HepG2 (cell line): ENCODE results near the gene SMAP1. TPM values are rescaled to one million over a fixed set of nuclear protein-coding genes. Genes with fewer than 3 reads are reported as not detected.

Source experiments
- ATAC-seq: fragments of 200-7000 bp; cut with Tn5 transposase; 3 replicates; pipeline ENCODE4 v1.9.1; 2020; ENCODE audit warnings: mild to moderate bottlenecking, moderate library complexity
- BruUV-seq: library from RNA; stranded (reverse); fragments of 400-500 nt; replicated peaks from 2 replicates; lab custom pipeline; 2021; lab: Mats Ljungman, UMichigan
- CTCF ChIA-PET: fragments of 300-600 bp; formaldehyde crosslinking; extraction: SDS; loops from one replicate; lab custom pipeline; 2021; ENCODE audit warnings: low total read pairs, inconsistent platforms, low intra/inter-chr PET ratio; lab: Yijun Ruan, JAX
- POLR2A ChIA-PET: fragments of 350-600 bp; sonication (Branson Sonifier 250); formaldehyde crosslinking; loops from one replicate; lab custom pipeline; 2020; ENCODE audit warnings: antibody characterized with exemption, inconsistent platforms; lab: Yijun Ruan, JAX
- DNase-seq: peaks from one replicate; pipeline ENCODE4 v3.0.0-alpha.2; 2015; ENCODE audit warnings: low spot score
- FAIRE-seq: peaks from 3 replicates; lab custom pipeline; 2011; peaks lifted over from hg19 to GRCh38; lab: Jason Lieb, UNC
- H2AFZ ChIP-seq: one replicate; pipeline ENCODE4 v1.6.1; 2011; ENCODE audit warnings: low read length, inconsistent platforms
- H3K27ac ChIP-seq: fragments of 300-600 bp; 3 replicates; pipeline ENCODE4 v1.8.0; 2011; ENCODE audit warnings: mixed run types, mild to moderate bottlenecking, mixed read lengths, low read length, inconsistent platforms; ENCODE audit not compliant: insufficient read depth; ENCODE audit errors: extremely low read length
- H3K27me3 ChIP-seq, 2 experiments: fragments of 200-600 bp in 1 of 2; 2 replicates in 1 of 2; 3 replicates in 1 of 2; pipeline versions ENCODE4 v1.6.0 to v1.8.0; 2011; ENCODE audit warnings: low read length in 2 of 2, mild to moderate bottlenecking in 2 of 2, moderate library complexity in 2 of 2, inconsistent platforms in 1 of 2; ENCODE audit not compliant: insufficient read depth in 2 of 2, control insufficient read depth in 1 of 2
- H3K36me3 ChIP-seq, 2 experiments: fragments of 200-600 bp in 1 of 2; replicated peaks in 1 of 2; 2 replicates in 1 of 2; 3 replicates in 1 of 2; pipeline versions ENCODE4 v1.5.1 to v1.8.0; 2011; ENCODE audit warnings: low read length in 2 of 2, inconsistent platforms in 1 of 2; ENCODE audit not compliant: insufficient read depth in 2 of 2, control insufficient read depth in 1 of 2
- H3K4me1 ChIP-seq: 2 replicates; pipeline ENCODE4 v1.5.1; 2012; ENCODE audit warnings: low read length, inconsistent platforms; ENCODE audit not compliant: insufficient read depth
- H3K4me2 ChIP-seq: 2 replicates; pipeline ENCODE4 v1.6.0; 2011; ENCODE audit warnings: low read depth, low read length, inconsistent platforms
- H3K4me3 ChIP-seq, 3 experiments: fragments of 200-600 bp in 1 of 3; sonication (generic), shearing (Covaris generic) in 1 of 3; replicated peaks in 1 of 3; 2 replicates each; pipeline ENCODE4 v1.5.1; 2011 to 2016; ENCODE audit warnings: low read length in 3 of 3, inconsistent platforms in 2 of 3, low read depth in 2 of 3, mild to moderate bottlenecking in 2 of 3, control low read depth in 1 of 3, mixed read lengths in 1 of 3; ENCODE audit not compliant: insufficient read depth in 1 of 3
- H3K79me2 ChIP-seq: one replicate; pipeline ENCODE4 v1.6.1; 2011; ENCODE audit warnings: low read length, inconsistent platforms; ENCODE audit not compliant: insufficient read depth
- H3K9ac ChIP-seq: 2 replicates; pipeline ENCODE4 v1.6.0; 2011; ENCODE audit warnings: mild to moderate bottlenecking, low read depth, low read length, inconsistent platforms; ENCODE audit not compliant: insufficient read depth
- H3K9me3 ChIP-seq: 2 replicates; pipeline ENCODE4 v1.5.1; 2012; ENCODE audit warnings: mild to moderate bottlenecking, low read length
- H4K20me1 ChIP-seq: 2 replicates; pipeline ENCODE4 v1.6.0; 2011; ENCODE audit warnings: inconsistent platforms, mild to moderate bottlenecking, low read length, moderate library complexity; ENCODE audit not compliant: insufficient read depth
- BCLAF1 ChIP-seq: fragments of 450-650 bp; IDR thresholded peaks from 2 replicates; pipeline ENCODE4 v1.6.1; 2017; ENCODE audit warnings: mild to moderate bottlenecking
- CHD2 ChIP-seq: IDR thresholded peaks from 2 replicates; pipeline ENCODE4 v1.6.1; 2011; ENCODE audit warnings: low read depth, low read length, improper control_type of control experiment
- FOXO1 ChIP-seq: sonication (generic); formaldehyde crosslinking; IDR thresholded peaks from 2 replicates; pipeline ENCODE4 v1.4.0; 2020; ENCODE audit warnings: missing genetic modification reagents
- GLI4 ChIP-seq: sonication (generic); formaldehyde crosslinking; IDR thresholded peaks from 2 replicates; pipeline ENCODE4 v1.5.1; 2020; ENCODE audit warnings: missing genetic modification reagents, mild to moderate bottlenecking, moderate library complexity, borderline replicate concordance
- KLF9 ChIP-seq: IDR thresholded peaks from 2 replicates; pipeline ENCODE4 v1.6.1; 2016; ENCODE audit warnings: low read depth
- POGK ChIP-seq: sonication (generic); formaldehyde crosslinking; conservative IDR thresholded peaks from 2 replicates; pipeline ENCODE4 v1.8.0; 2022; ENCODE audit warnings: mild to moderate bottlenecking, moderate library complexity, missing genetic modification reagents
- POLR2G ChIP-seq: fragments of 200-400 bp; formaldehyde crosslinking; IDR thresholded peaks from 2 replicates; pipeline ENCODE4 v1.6.1; 2018; ENCODE audit warnings: mild to moderate bottlenecking, low read depth, low read length, moderate library complexity
- SNRNP70 ChIP-seq: fragments of 200-400 bp; formaldehyde crosslinking; IDR thresholded peaks from 2 replicates; pipeline ENCODE4 v1.6.1; 2017; ENCODE audit warnings: mild to moderate bottlenecking, low read depth, low read length, moderate library complexity
- ZFP62 ChIP-seq: sonication (generic); formaldehyde crosslinking; IDR thresholded peaks from 2 replicates; pipeline ENCODE4 v1.4.0; 2020; ENCODE audit warnings: missing genetic modification reagents
- ZNF121 ChIP-seq: sonication (generic); formaldehyde crosslinking; IDR thresholded peaks from 2 replicates; pipeline ENCODE4 v1.5.0; 2020; ENCODE audit warnings: mild to moderate bottlenecking, missing genetic modification reagents
- ZNF44 ChIP-seq: sonication (generic); formaldehyde crosslinking; IDR thresholded peaks from 2 replicates; pipeline ENCODE4 v1.5.1; 2020; ENCODE audit warnings: mild to moderate bottlenecking, missing genetic modification reagents
- ZNF564 ChIP-seq: sonication (generic); formaldehyde crosslinking; IDR thresholded peaks from 2 replicates; pipeline ENCODE4 v1.8.1; 2023; ENCODE audit warnings: mild to moderate bottlenecking, missing genetic modification reagents
- ZNF850 ChIP-seq: sonication (generic); formaldehyde crosslinking; conservative IDR thresholded peaks from 2 replicates; pipeline ENCODE4 v1.9.0; 2021; ENCODE audit warnings: mild to moderate bottlenecking, missing genetic modification reagents
- ZZZ3 ChIP-seq: sonication (generic); formaldehyde crosslinking; IDR thresholded peaks from 2 replicates; pipeline ENCODE4 v1.4.0; 2020; ENCODE audit warnings: missing genetic modification reagents, mild to moderate bottlenecking, borderline replicate concordance
- WGBS: methylation state at CpG from one replicate; pipeline ENCODE4 v1.1.6; 2017; ENCODE audit warnings: low lambda C conversion rate; 5-methylcytosine and 5-hydroxymethylcytosine counted together
- in situ Hi-C: cut with HindIII; loops from 2 replicates; pipeline ENCODE4 v1.10.0; 2017; ENCODE audit warnings: low pct_unique_long_range_greater_than_20kb; ENCODE audit not compliant: extremely low pct_ligation_motif_present
- intact Hi-C: fragments of 100-400 bp; cut with micrococcal nuclease; formaldehyde crosslinking; loops from one replicate; pipeline ENCODE4 v1.10.0; 2022; ENCODE audit not compliant: unreplicated experiment
- polyA plus RNA-seq, 8 experiments: library from polyadenylated mRNA; depleted of rRNA in 3 of 8; stranded (reverse) in 7 of 8; unstranded in 1 of 8; fragments of >200 nt; fragmentation: Illumina TruSeq in 4 of 8; extraction: Trizol in 4 of 8; gene quantifications; 2 replicates each; pipeline versions ENCODE4 v1.2.1 to v1.2.3, GENCODE V29; 2011 to 2016; ENCODE audit warnings: low read depth in 4 of 8, missing spikeins in 1 of 8, mixed read lengths in 1 of 8; ENCODE audit not compliant: insufficient read depth in 1 of 8
- total RNA-seq, 5 experiments: library from RNA; depleted of rRNA; stranded (reverse); fragments of >200 nt; fragmentation: Illumina TruSeq; extraction: Trizol; gene quantifications; 2 replicates each; pipeline ENCODE4 v1.2.3, GENCODE V29; 2016; ENCODE audit warnings: low read depth in 1 of 5
- TF ChIP-seq, protein P1 (sequence below): sonication (generic); formaldehyde crosslinking; IDR thresholded peaks from 2 replicates; pipeline ENCODE4 v1.8.1; 2022; ENCODE audit warnings: low read depth, mild to moderate bottlenecking, missing genetic modification reagents
- TF ChIP-seq, protein P2 (sequence below): sonication (generic); formaldehyde crosslinking; IDR thresholded peaks from 2 replicates; pipeline ENCODE4 v1.8.0; 2022; ENCODE audit warnings: mild to moderate bottlenecking, missing genetic modification reagents; ENCODE audit not compliant: insufficient replicate concordance

Gene SMAP1
- total and polyA plus RNA-seq, 2 of the 13 experiments (the other 11 are each of a cell fraction or from before 2014, with no cell fraction given) = 13.4 to 17.8 TPM

GRCh38 chr6:70627500-70628254, 40.0 kb upstream of the SMAP1 start:
- no peak overlapping the region for H3K4me3 ChIP-seq
- H2AFZ ChIP-seq = no peak overlapping the region
- H3K79me2 ChIP-seq = no peaks in the 10 kb centered on the region
- no peaks in the 10 kb centered on the region for H3K27me3 ChIP-seq
- ATAC-seq (no peak), FAIRE-seq (no peak), DNase-seq (no peak)
- H3K9ac ChIP-seq = no peak overlapping the region
- H3K36me3 ChIP-seq = no peaks in the 10 kb centered on the region
- no peaks in the 10 kb centered on the region for H3K9me3 ChIP-seq
- H4K20me1 ChIP-seq = no peaks in the 10 kb centered on the region
- ChIA-PET CTCF (no interaction called here), POLR2A (no interaction called here)
- in situ Hi-C loops (no loop called here), intact Hi-C loops (no loop called here)
- no TSS peak for BruUV-seq
- no peaks in the 10 kb centered on the region for H3K4me1 ChIP-seq
- H3K4me2 ChIP-seq = no peak overlapping the region
- no peak overlapping the region for H3K27ac ChIP-seq
- 72% methylated on average over 17 of the region's 36 CpGs for WGBS
- TF ChIP-seq ZNF121 (CRISPR knock-in tag) = no peak
- TF ChIP-seq CHD2 = no peak
- TF ChIP-seq, protein P1, sequence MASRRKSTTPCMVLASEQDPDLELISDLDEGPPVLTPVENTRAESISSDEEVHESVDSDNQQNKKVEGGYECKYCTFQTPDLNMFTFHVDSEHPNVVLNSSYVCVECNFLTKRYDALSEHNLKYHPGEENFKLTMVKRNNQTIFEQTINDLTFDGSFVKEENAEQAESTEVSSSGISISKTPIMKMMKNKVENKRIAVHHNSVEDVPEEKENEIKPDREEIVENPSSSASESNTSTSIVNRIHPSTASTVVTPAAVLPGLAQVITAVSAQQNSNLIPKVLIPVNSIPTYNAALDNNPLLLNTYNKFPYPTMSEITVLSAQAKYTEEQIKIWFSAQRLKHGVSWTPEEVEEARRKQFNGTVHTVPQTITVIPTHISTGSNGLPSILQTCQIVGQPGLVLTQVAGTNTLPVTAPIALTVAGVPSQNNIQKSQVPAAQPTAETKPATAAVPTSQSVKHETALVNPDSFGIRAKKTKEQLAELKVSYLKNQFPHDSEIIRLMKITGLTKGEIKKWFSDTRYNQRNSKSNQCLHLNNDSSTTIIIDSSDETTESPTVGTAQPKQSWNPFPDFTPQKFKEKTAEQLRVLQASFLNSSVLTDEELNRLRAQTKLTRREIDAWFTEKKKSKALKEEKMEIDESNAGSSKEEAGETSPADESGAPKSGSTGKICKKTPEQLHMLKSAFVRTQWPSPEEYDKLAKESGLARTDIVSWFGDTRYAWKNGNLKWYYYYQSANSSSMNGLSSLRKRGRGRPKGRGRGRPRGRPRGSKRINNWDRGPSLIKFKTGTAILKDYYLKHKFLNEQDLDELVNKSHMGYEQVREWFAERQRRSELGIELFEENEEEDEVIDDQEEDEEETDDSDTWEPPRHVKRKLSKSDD (CRISPR knock-in tag) = no peak
- TF ChIP-seq BCLAF1 = no peak
- no peak for TF ChIP-seq ZNF44 (CRISPR knock-in tag)
- TF ChIP-seq GLI4 (CRISPR knock-in tag) = no peak
- no peak for TF ChIP-seq ZFP62 (CRISPR knock-in tag)
- no peak for TF ChIP-seq POGK
- TF ChIP-seq ZZZ3 (CRISPR knock-in tag) = no peak
- no peak for TF ChIP-seq POLR2G
- no peak for TF ChIP-seq FOXO1 (CRISPR knock-in tag)
- no peak for TF ChIP-seq KLF9
- no peak for TF ChIP-seq SNRNP70
- TF ChIP-seq, protein P2, sequence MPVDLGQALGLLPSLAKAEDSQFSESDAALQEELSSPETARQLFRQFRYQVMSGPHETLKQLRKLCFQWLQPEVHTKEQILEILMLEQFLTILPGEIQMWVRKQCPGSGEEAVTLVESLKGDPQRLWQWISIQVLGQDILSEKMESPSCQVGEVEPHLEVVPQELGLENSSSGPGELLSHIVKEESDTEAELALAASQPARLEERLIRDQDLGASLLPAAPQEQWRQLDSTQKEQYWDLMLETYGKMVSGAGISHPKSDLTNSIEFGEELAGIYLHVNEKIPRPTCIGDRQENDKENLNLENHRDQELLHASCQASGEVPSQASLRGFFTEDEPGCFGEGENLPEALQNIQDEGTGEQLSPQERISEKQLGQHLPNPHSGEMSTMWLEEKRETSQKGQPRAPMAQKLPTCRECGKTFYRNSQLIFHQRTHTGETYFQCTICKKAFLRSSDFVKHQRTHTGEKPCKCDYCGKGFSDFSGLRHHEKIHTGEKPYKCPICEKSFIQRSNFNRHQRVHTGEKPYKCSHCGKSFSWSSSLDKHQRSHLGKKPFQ (CRISPR knock-in tag) = no peak
- TF ChIP-seq ZNF850 (CRISPR knock-in tag) = no peak
- TF ChIP-seq ZNF564 (CRISPR knock-in tag) = no peak
